Activated CD4-positive, alpha-beta T cell treated with anti-CD3 and anti-CD28 coated beads for 36 hours (primary cell): ENCODE data around the gene LSP1. TPM values are rescaled to one million over a fixed set of nuclear protein-coding genes. Genes with fewer than 3 reads are reported as not detected.
"Not testable (repeated sequence)": the region's sequence is repeated elsewhere in the genome, so short reads cannot be mapped to it uniquely, and the experiment has no call there.

Experiments used
- ATAC-seq: fragments of 200-7000 bp; cut with Tn5 transposase; one replicate; pipeline ENCODE4 v1.10.0; 2021; ENCODE audit warnings: mild to moderate bottlenecking, moderate library complexity
- CTCF ChIA-PET: fragments of 350-600 bp; sonication (Branson Sonifier 250); formaldehyde crosslinking; loops from one replicate; lab custom pipeline; 2021; ENCODE audit warnings: antibody characterized with exemption; lab: Charles Lee
- POLR2A ChIA-PET: fragments of 350-600 bp; sonication (Branson Sonifier 250); formaldehyde crosslinking; loops from one replicate; lab custom pipeline; 2021; ENCODE audit warnings: antibody characterized with exemption, inconsistent platforms; lab: Charles Lee
- DNase-seq: peaks from one replicate; pipeline ENCODE4 v3.0.0-alpha.2; 2020
- H3K27ac Mint-ChIP-seq: one replicate; pipeline ENCODE4 v1.8.0; 2021; ENCODE audit warnings: mixed read lengths
- H3K27me3 Mint-ChIP-seq: one replicate; pipeline ENCODE4 v1.8.0; 2021; ENCODE audit warnings: mixed read lengths
- H3K36me3 Mint-ChIP-seq: one replicate; pipeline ENCODE4 v1.8.0; 2021; ENCODE audit warnings: low read depth, mixed read lengths
- H3K4me1 Mint-ChIP-seq: one replicate; pipeline ENCODE4 v1.8.0; 2021; ENCODE audit warnings: mixed read lengths
- H3K4me3 Mint-ChIP-seq: one replicate; pipeline ENCODE4 v1.8.0; 2021; ENCODE audit warnings: mild to moderate bottlenecking, moderate library complexity, mixed read lengths
- H3K9me3 Mint-ChIP-seq: one replicate; pipeline ENCODE4 v1.8.0; 2021; ENCODE audit warnings: low read depth, mixed read lengths
- intact Hi-C, 2 experiments: fragments of 100-400 bp; cut with DNase I in 1 of 2; cut with micrococcal nuclease in 1 of 2; formaldehyde crosslinking; loops; one replicate each; pipeline versions ENCODE4 v1.14.2 to v1.15.1; 2022 to 2024; cut with DNase I, micrococcal nuclease
- total RNA-seq, 2 experiments: library from RNA; stranded (reverse); gene quantifications; one replicate each; pipeline ENCODE4 v1.2.3, GENCODE V29; 2021

Gene LSP1
- total RNA-seq = 100 to 1,000 TPM; 193 to 227 TPM

GRCh38 chr11:1852877-1853276, at the start of gene LSP1:
LSP1 (plus strand) TSS chr11:1853084; CDS start chr11:1853145, 61 bp downstream.
- intact Hi-C loops = loop anchor here (1.0 to 5.0 kb wide), 8 partner anchors 34 to 549 kb away; partner anchors contain the start of genes DUSP8 (in 1 of the 2) and TSSC4 (in 1 of the 2)
- DNase-seq = peak; percentile 93
- Mint-ChIP-seq H3K4me1 (peaks cover 66% of the 10 kb centered on the region), H3K36me3 (peaks cover 7% of the 10 kb centered on the region), H3K27ac (peak within 1 kb of the TSS; percentile 98), H3K4me3 (peak within 1 kb of the TSS; percentile 97), H3K9me3 (no peaks in the 10 kb centered on the region), H3K27me3 (no peaks in the 10 kb centered on the region)
- ATAC-seq = peak; percentile 60
- POLR2A ChIA-PET = no interaction called here
- CTCF ChIA-PET = interaction anchor here (0.8 to 1.7 kb wide), 8 partner anchors 19 to 299 kb away, joined by 3 to 7 read pairs (median 6); no protein-coding TSS in a partner anchor

- Mint-ChIP-seq H3K27me3 (peaks cover 6% of the 10 kb centered on the region), H3K4me1 (no peaks in the 10 kb centered on the region), H3K27ac (no peak overlapping the region), H3K4me3 (no peak overlapping the region), H3K9me3 (no peaks in the 10 kb centered on the region), H3K36me3 (no peaks in the 10 kb centered on the region)
- POLR2A ChIA-PET = no interaction called here
- CTCF ChIA-PET = no interaction called here
- intact Hi-C loops = no loop called here
- DNase-seq = no peak
- ATAC-seq = no peak
Observed at GRCh38 chr11:1803246-1803645, 49.6 kb upstream of the LSP1 start.

- ATAC-seq, H3K27ac Mint-ChIP-seq, DNase-seq, H3K4me3 Mint-ChIP-seq, POLR2A ChIA-PET, H3K4me1 Mint-ChIP-seq, H3K27me3 Mint-ChIP-seq, H3K9me3 Mint-ChIP-seq, H3K36me3 Mint-ChIP-seq, intact Hi-C loops: not testable (repeated sequence)
- CTCF ChIA-PET = interaction anchor here (0.5 to 3.5 kb wide), 5 partner anchors 29 to 292 kb away, joined by 3 to 13 read pairs (median 3); no protein-coding TSS in a partner anchor
Observed at GRCh38 chr11:1803835-1804519, 48.9 kb upstream of the LSP1 start.

GRCh38 chr11:1805525-1805924, 47.4 kb upstream of the LSP1 start:
- Mint-ChIP-seq H3K27ac (no peak overlapping the region), H3K4me3 (no peak overlapping the region), H3K9me3 (no peaks in the 10 kb centered on the region), H3K4me1 (no peaks in the 10 kb centered on the region), H3K27me3 (peaks cover 6% of the 10 kb centered on the region), H3K36me3 (no peaks in the 10 kb centered on the region)
- POLR2A ChIA-PET = no interaction called here
- intact Hi-C loops = no loop called here
- no peak for DNase-seq
- CTCF ChIA-PET = interaction anchor here (0.6 to 3.5 kb wide), 6 partner anchors 13 to 205 kb away, joined by 3 to 13 read pairs (median 4); no protein-coding TSS in a partner anchor
- no peak for ATAC-seq

GRCh38 chr11:1807264-1807995, 45.5 kb upstream of the LSP1 start:
- ChIA-PET CTCF (interaction anchor here (0.6 to 3.5 kb wide), 5 partner anchors 26 to 344 kb away, joined by 3 to 13 read pairs (median 4); no protein-coding TSS in a partner anchor), POLR2A (no interaction called here)
- DNase-seq (no peak), ATAC-seq (no peak)
- no peak overlapping the region for H3K27ac Mint-ChIP-seq
- intact Hi-C loops = no loop called here
- no peaks in the 10 kb centered on the region for H3K9me3 Mint-ChIP-seq
- H3K27me3 Mint-ChIP-seq = peaks cover 4% of the 10 kb centered on the region
- H3K4me1 Mint-ChIP-seq = no peaks in the 10 kb centered on the region
- no peak overlapping the region for H3K4me3 Mint-ChIP-seq
- H3K36me3 Mint-ChIP-seq = no peaks in the 10 kb centered on the region

GRCh38 chr11:1810761-1811160, 42.1 kb upstream of the LSP1 start:
- intact Hi-C loops = no loop called here
- POLR2A ChIA-PET = no interaction called here
- CTCF ChIA-PET = interaction anchor here (3.0 kb wide), 1 partner anchor 117 kb away, joined by 19 read pairs; no protein-coding TSS in a partner anchor

GRCh38 chr11:1812274-1812673, 40.6 kb upstream of the LSP1 start:
- Mint-ChIP-seq H3K9me3 (no peaks in the 10 kb centered on the region), H3K36me3 (no peaks in the 10 kb centered on the region), H3K27ac (no peak overlapping the region), H3K4me3 (no peak overlapping the region), H3K4me1 (no peaks in the 10 kb centered on the region), H3K27me3 (peaks cover 3% of the 10 kb centered on the region)
- POLR2A ChIA-PET = no interaction called here
- ATAC-seq = no peak
- CTCF ChIA-PET = interaction anchor here (0.7 kb wide), 1 partner anchor 341 kb away, joined by 3 read pairs; no protein-coding TSS in a partner anchor
- intact Hi-C loops = no loop called here
- DNase-seq = no peak

More at GRCh38 chr11:1810761-1811160, 42.1 kb upstream of the LSP1 start:
- no peaks in the 10 kb centered on the region for H3K9me3 Mint-ChIP-seq
- no peaks in the 10 kb centered on the region for H3K36me3 Mint-ChIP-seq
- H3K4me1 Mint-ChIP-seq = no peaks in the 10 kb centered on the region
- no peak for ATAC-seq
- H3K4me3 Mint-ChIP-seq = no peak overlapping the region
- H3K27me3 Mint-ChIP-seq = peaks cover 4% of the 10 kb centered on the region
- no peak for DNase-seq
- no peak overlapping the region for H3K27ac Mint-ChIP-seq

- H3K9me3 Mint-ChIP-seq = no peaks in the 10 kb centered on the region
- ATAC-seq = no peak
- no peaks in the 10 kb centered on the region for H3K27me3 Mint-ChIP-seq
- intact Hi-C loops = no loop called here
- H3K4me3 Mint-ChIP-seq = no peak overlapping the region
- H3K27ac Mint-ChIP-seq = no peak overlapping the region
- no peaks in the 10 kb centered on the region for H3K4me1 Mint-ChIP-seq
- ChIA-PET POLR2A (no interaction called here), CTCF (interaction anchor here (0.7 kb wide), 1 partner anchor 340 kb away, joined by 3 read pairs; no protein-coding TSS in a partner anchor)
- DNase-seq = no peak
- H3K36me3 Mint-ChIP-seq = no peaks in the 10 kb centered on the region
Observed at GRCh38 chr11:1812801-1813200, 40.1 kb upstream of the LSP1 start.

- H3K4me3 Mint-ChIP-seq, H3K27ac Mint-ChIP-seq, H3K4me1 Mint-ChIP-seq, ATAC-seq, intact Hi-C loops, POLR2A ChIA-PET, H3K27me3 Mint-ChIP-seq, H3K9me3 Mint-ChIP-seq, H3K36me3 Mint-ChIP-seq, DNase-seq, CTCF ChIA-PET: not testable (repeated sequence)
Observed at GRCh38 chr11:1813356-1813755, 39.5 kb upstream of the LSP1 start.

- no peak for DNase-seq
- ChIA-PET POLR2A (no interaction called here), CTCF (interaction anchor here (0.8 kb wide), 2 partner anchors 162 to 640 kb away, joined by 3 to 4 read pairs; no protein-coding TSS in a partner anchor)
- H3K36me3 Mint-ChIP-seq = no peaks in the 10 kb centered on the region
- H3K4me1 Mint-ChIP-seq = no peaks in the 10 kb centered on the region
- no peak overlapping the region for H3K4me3 Mint-ChIP-seq
- H3K27me3 Mint-ChIP-seq = no peaks in the 10 kb centered on the region
- intact Hi-C loops = no loop called here
- H3K27ac Mint-ChIP-seq = no peak overlapping the region
- no peak for ATAC-seq
- peaks cover 2% of the 10 kb centered on the region for H3K9me3 Mint-ChIP-seq
Observed at GRCh38 chr11:1814691-1815090, 38.2 kb upstream of the LSP1 start.

- DNase-seq (no peak), ATAC-seq (no peak)
- POLR2A ChIA-PET = no interaction called here
- H3K27me3 Mint-ChIP-seq = no peaks in the 10 kb centered on the region
- peaks cover 2% of the 10 kb centered on the region for H3K9me3 Mint-ChIP-seq
- H3K36me3 Mint-ChIP-seq = no peaks in the 10 kb centered on the region
- no peak overlapping the region for H3K27ac Mint-ChIP-seq
- no peak overlapping the region for H3K4me3 Mint-ChIP-seq
- no peaks in the 10 kb centered on the region for H3K4me1 Mint-ChIP-seq
- CTCF ChIA-PET = interaction anchor here (0.8 kb wide), 2 partner anchors 121 to 163 kb away, joined by 3 to 4 read pairs; no protein-coding TSS in a partner anchor
- intact Hi-C loops = no loop called here
Observed at GRCh38 chr11:1815311-1815710, 37.6 kb upstream of the LSP1 start.
